Omental fat pad (tissue), 4 donors: ENCODE measurements around the gene RUBCN. TPM values are rescaled to one million over a fixed set of nuclear protein-coding genes. Genes with fewer than 3 reads are reported as not detected.

Source experiments
- ATAC-seq: fragments of 150-250 bp; one replicate; pipeline ENCODE4 v1.9.1; 2016; ENCODE audit warnings: mild to moderate bottlenecking, moderate library complexity; ENCODE audit not compliant: low FRiP score
- DNase-seq: peaks from one replicate; pipeline ENCODE4 v3.0.0-alpha.2; 2019; ENCODE audit warnings: low spot score
- CTCF ChIP-seq, 3 donors: fragments of 450-650 bp; IDR thresholded peaks; one replicate each; pipeline ENCODE4 v1.5.1; 2016 to 2017; ENCODE audit warnings: antibody characterized with exemption in 3 of 3, mild to moderate bottlenecking in 3 of 3, moderate library complexity in 2 of 3
- total RNA-seq, 4 donors: library from RNA; depleted of rRNA; stranded (reverse); fragments of >200 nt; gene quantifications; one replicate each; pipeline ENCODE4 v1.1.0, GENCODE V29; 2016

Gene RUBCN
- total RNA-seq, result 10 to 100 TPM; 23.6 to 69.5 (median 39.4) TPM

- TF ChIP-seq CTCF (IDR thresholded peaks at IDR 0.05), result no peak
- ATAC-seq (peak; percentile 100), DNase-seq (peak; percentile 82)
These were observed at the start of gene RUBCN for GRCh38 chr3:197736491-197737318. TSS of gene RUBCN (minus strand) at chr3:197736904. CDS start at chr3:197736719, 185 bp downstream.

- ATAC-seq, result no peak
- TF ChIP-seq CTCF (IDR thresholded peaks at IDR 0.05), result no peak
- no peak for DNase-seq
These were observed 47.4 kb upstream of the RUBCN start for GRCh38 chr3:197784019-197784585.

GRCh38 chr3:197782230-197782629 lies 45.5 kb upstream of the RUBCN start:
- no peak for DNase-seq
- TF ChIP-seq CTCF (IDR thresholded peaks at IDR 0.05), result no peak
- ATAC-seq, result no peak

GRCh38 chr3:197775317-197775716 lies 38.6 kb upstream of the RUBCN start:
- no peak for ATAC-seq
- TF ChIP-seq CTCF (IDR thresholded peaks at IDR 0.05), result no peak
- no peak for DNase-seq

- no peak for ATAC-seq
- no peak for DNase-seq
- no peak for TF ChIP-seq CTCF (IDR thresholded peaks at IDR 0.05)
These were observed 25.1 kb upstream of the RUBCN start for GRCh38 chr3:197761784-197762183.

- DNase-seq (no peak), ATAC-seq (no peak)
- TF ChIP-seq CTCF (IDR thresholded peaks at IDR 0.05), result no peak
These were observed 21.8 kb upstream of the RUBCN start for GRCh38 chr3:197758512-197758911.

- TF ChIP-seq CTCF (IDR thresholded peaks at IDR 0.05), result no peak
- ATAC-seq, result no peak
- DNase-seq, result no peak
These were observed 20.0 kb upstream of the RUBCN start for GRCh38 chr3:197756704-197757103.
